ENCODE data around the gene DES.

DES gene

DNA sequence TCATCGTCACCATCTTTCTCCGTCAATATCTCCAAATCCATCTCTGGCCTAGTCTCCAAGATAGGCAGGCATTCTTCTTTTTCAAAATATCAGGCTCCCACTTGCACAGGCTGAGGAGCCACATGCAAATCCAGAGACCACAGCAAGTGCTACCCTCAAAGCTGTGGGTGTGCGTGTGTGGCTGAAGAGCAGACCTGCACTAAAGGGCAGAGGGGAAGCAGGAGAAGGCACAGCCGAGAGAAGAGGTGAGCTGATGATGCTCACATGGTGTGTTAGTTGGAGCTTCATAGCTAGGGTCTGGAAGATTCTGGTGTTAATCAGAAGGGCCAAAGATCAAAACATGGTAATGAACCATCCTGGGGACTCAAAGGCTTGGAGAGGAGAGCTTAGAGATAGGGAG, 20.3 kb downstream of the DES start:
- no peak for DNase-seq (ENCODE audit: low read depth in 2 of 2)

DNA sequence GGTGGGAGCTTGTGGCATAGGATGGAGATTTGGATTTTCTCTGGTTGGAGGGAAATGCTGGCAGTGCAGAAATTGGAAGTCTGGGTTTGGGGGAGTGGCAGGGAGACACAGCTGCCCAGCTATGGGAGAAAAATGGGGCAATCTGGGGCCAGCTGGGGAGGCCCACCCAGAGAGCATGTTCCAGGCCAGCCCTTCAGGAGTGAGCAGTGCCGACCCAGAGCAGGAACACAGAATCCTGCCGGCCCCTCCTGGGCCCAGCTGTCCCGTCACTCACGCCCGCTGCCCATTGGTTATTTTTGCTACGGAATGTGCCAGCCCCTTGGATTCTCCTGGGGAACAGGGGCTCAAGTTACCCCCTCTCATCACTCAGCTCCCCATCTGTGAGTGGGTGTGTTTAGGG, 21.3 kb downstream of the DES start:
- no peak for DNase-seq (ENCODE audit: low read depth in 2 of 2)

DNA sequence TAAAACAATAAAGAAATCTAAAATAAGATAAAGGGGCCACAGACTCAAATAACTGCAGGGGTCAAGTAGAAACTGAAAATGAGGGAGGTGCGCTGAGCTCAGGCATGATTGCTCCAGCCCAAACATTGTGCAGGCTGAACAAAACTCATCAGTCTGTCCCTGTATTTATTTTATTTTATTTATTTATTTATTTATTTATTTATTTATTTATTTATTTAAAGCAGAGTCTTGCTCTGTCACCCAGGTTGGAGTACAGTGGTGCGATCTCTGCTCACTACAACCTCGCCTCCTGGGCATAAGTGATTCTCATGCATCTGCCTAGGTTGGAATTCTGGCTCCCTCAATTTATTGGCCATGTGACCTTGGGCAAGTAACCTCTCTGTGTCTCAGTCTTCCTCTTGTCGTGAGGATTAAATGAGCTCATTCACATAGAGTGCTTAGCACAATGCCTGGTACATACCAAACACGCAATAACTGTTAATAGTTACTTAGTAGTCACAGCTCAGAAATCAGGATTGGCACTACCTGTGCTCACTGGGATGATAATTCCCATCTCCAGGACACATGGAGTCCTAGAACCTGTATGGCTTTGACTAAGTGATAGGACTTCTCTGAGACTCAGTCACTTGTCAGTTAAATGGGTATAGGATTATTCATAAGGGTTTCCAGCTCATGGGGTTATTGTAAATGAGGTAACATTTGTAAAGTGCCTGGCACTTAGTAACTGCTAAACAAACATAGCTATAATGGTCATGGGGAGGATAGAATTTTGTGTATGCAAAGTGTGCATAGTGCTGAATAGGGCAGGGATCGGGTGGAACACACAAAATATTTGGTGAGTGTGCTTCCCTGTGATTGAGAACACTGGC, 22.4 kb downstream of the DES start:
- DNase-seq (ENCODE audit: low read depth in 2 of 2): no peak

DNA sequence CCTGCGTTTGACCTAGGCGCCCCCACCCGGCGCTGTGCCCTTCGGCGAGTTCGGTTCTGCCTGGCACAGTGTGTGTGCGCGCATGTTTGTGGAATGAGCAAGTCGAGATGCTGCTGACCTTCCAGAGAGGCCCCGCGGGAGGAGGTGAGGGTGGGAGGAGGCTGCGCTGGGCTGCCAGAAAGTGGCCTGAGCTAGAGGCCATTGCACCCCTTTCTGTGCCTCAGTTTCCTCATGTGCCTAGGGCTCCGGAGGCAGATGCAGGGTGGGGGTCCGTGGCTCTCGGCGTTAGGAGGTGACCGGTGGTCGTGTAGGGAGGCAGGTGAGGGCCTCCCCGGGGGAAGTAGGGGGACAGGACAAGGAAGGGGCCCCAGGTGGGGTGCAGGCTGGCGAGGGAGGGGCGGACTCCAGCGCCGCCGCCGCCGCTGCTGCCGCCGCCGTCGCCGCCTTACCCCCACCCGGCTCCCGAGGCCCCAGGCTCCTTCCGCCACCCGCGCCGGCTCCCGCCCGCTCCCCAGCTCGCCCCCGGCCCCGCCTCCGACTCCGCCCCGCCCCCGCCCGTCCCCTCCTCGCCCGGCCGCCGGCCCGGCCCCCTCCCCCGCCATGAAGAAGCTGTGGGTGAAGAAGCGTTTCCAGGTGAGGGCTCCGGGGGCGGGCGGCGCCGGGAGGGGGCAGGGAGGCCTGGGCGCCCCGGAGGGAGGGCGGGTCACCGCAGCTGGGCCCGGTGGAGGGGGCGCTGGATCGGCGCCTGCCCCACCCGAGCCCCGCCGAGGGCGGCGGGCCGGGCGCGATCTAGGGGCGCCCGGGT, 23.5 kb downstream of the DES start:
- peak in 1 of 2 experiments; percentile 45 for DNase-seq (ENCODE audit: low read depth in 2 of 2)

DNA sequence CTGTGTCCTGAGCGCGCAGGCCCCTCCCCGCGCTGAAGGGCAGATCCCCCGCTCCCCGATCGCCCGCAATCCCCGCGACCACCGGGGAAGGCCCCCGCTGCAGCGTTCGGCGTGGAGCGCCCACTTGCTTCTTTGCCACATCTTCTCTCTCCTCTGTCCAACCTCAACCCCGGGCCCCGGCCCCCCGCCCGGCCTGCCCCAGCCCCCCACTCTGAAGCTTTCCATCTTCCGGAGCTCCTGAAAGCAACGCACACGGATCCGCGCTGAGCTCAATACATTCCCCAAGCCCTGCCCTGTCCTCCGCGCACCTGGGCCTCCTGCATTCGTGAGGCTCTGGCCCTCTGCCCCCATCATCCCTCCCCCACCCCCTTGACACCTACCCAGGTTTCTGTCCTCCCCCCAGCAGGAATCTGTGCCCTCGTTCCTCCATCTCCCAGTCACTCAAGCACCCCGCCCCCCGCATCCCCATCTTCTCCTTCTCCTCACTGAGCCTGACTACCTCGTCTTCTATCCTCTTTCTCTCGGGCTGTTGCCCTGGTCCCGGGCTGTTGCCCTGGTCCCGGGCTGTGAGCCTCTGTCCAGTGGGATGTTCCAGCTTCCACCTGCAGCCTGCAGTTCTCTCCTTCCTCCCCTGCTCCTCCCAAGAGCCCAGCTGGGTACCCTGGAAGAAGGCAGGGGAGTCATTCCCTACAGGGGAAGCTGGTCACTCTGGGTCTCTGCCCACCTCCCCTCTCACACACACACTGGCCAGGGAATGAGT, 24.3 kb downstream of the DES start:
- DNase-seq (ENCODE audit: low read depth in 2 of 2): no peak

DNA sequence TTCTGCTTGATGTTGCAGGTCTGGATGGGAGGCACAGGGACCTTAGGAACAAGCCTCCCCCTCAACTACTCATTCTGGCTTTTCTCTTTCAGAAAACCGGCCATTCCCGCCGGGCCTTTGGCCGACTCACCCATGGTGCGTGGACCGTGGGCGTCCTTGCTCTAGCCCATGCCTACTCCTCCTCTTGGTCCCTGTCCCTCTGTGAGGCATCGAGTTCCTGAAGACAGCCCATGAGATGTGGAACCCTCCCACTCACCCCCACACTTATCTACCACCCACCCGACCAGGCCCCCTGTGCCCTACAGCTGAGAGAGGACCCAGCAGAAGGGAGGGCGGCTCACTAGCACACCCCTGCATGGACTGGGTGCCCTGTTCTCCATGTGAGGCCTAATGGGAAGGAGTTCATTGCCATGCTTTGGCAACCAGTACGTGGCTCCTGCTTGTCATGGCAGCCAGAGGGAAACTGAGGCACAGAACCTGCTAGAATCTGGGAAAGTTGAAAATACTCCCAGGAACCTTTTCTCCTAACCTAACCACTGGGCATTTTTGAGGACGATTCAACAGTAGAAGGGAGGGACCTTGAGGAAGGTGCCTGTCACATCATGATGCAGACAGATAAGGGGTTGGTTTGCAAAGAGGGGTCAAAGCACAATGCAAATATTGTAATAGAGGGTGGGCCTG, 25.0 kb downstream of the DES start:
- DNase-seq (ENCODE audit: low read depth in 2 of 2): no peak

DNA sequence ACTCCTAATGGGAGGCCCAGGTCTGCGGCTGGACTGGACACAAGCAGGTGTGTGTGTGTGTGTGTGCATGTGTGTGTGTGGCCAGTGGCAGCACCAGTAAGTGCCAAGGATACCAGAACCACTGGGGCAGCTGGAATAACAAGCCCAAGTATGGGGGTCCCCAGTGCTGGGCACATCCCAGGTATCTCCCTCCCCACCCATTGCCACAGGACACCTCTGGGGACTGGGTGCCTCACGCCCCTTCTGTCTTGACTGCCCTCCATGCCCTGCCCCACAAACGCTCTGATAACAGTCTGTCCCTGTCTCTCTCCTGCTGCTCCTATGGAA, 25.5 kb downstream of the DES start:
- DNase-seq (ENCODE audit: low read depth in 2 of 2): no peak

DNA sequence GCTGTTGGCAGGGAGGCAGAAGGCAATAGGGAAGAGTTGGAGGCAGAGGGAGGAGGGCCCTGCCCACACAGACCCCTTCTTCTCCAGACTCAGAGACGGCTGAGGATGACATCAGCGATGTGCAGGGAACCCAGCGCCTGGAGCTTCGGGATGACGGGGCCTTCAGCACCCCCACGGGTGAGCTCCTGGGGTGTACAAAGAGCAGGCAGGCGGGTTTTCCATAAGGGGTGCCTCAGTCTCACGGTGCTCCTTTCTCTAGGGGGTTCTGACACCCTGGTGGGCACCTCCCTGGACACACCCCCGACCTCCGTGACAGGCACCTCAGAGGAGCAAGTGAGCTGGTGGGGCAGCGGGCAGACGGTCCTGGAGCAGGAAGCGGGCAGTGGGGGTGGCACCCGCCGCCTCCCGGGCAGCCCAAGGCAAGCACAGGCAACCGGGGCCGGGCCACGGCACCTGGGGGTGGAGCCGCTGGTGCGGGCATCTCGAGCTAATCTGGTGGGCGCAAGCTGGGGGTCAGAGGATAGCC, 26.5 kb downstream of the DES start:
- no peak for DNase-seq (ENCODE audit: low read depth in 2 of 2)

DNA sequence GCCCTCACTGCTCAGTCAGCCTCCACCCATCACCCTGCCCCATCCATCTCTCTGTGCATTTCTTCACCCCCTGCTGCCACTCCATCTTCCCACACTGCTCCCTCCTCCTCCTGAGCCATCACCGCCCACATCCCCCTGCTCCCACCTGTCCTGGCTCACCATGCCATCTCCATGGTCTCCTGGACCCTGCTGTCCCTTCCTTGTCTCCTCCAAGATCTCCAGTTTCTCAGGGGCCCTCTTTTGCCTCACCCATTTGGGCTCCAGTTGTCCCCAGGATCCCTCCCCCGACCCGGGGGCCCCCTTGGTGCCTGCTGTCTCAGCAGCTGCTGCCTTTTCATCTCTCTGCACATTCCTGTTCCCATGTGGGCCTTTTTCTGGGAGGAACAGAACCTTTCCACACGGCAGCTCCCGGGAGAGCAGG, 27.1 kb downstream of the DES start:
- no peak for DNase-seq (ENCODE audit: low read depth in 2 of 2)

DNA sequence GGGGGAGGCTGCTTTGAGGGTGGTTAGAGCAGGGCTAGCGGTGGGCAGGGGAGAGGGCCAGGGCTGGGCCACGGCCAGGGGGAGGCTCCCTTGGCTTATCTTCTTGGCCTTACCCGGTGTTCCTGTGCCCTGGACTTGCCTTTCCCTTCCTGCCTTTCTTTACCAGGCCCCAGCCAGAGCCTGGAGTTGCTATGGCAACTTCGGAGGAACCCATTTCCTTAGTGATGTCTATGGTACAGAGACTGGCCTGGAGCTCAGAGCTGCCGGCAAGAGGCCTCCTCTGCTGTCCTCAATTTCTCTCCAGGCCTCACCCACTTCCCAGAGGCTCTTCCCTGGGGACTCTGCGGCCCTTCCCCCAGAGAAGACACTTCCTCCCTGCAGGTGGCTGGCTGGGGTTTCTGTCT, 27.9 kb downstream of the DES start:
- DNase-seq (ENCODE audit: low read depth in 2 of 2): no peak

DNA sequence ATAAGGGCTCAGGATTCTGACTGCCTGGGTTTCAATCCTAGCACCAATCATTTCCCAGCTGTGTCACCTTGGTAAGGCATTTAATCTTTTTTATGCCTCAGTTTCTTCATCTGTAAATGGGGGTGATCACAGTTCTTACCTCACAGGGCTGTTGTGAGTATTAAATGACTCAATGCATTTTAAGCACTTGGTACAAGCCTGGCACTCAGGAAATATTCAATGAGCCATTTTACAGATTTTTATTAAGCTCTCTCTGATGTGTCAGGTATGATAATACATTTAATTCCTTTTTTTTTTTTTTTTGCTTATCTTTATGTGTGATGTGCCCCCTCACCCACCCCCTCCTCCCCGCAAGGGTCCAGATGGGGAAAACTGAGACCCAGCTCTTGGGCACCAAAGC, 28.5 kb downstream of the DES start:
- DNase-seq (ENCODE audit: low read depth in 2 of 2): no peak

DNA sequence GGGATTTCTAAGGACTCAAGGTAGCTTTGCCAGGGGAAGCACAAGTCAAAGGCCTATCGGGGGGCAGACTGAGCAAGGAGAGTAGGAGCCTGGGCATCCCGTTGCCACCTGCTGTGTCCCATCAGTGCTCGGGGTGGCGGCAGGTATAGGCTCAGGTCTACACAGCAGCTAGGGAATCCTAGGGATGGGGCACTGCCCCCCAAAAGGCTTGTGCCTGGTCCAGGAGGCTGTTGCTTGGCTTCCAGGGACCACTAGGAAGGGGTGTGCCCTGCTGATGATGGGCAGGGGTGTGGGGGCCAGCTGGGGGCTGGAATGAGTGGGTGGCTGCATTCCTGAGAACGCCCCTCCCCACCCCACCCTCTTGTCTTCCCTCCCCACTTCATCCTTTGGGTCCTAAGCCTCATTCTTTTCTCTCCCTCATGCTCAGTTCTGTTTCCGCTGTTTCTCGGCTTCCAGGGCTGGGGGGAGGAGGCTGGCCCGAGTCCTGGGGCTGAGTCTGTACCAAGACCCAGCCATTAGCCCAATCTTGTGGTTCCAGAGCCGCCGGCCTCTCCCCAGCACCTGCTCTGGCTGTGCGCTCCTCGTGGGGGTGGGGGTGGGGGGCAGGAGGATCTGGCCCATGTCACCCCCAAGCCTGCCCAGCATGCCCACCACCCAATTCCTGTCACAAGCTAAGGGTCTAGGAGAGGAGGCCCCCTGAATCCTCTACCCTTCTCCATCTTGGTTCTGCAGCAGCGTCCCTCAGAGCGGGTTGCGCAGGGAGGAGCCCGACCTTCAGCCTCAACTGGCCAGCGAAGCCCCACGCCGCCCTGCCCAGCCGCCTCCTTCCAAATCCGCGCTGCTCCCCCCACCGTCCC, 29.3 kb downstream of the DES start:
- DNase-seq (ENCODE audit: low read depth in 2 of 2): no peak

DNA sequence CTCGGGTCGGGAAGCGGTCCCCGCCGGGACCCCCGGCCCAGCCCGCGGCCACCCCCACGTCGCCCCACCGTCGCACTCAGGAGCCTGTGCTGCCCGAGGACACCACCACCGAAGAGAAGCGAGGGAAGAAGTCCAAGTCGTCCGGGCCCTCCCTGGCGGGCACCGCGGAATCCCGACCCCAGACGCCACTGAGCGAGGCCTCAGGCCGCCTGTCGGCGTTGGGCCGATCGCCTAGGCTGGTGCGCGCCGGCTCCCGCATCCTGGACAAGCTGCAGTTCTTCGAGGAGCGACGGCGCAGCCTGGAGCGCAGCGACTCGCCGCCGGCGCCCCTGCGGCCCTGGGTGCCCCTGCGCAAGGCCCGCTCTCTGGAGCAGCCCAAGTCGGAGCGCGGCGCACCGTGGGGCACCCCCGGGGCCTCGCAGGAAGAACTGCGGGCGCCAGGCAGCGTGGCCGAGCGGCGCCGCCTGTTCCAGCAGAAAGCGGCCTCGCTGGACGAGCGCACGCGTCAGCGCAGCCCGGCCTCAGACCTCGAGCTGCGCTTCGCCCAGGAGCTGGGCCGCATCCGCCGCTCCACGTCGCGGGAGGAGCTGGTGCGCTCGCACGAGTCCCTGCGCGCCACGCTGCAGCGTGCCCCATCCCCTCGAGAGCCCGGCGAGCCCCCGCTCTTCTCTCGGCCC, 30.1 kb downstream of the DES start:
- DNase-seq (ENCODE audit: low read depth in 2 of 2): no peak

DNA sequence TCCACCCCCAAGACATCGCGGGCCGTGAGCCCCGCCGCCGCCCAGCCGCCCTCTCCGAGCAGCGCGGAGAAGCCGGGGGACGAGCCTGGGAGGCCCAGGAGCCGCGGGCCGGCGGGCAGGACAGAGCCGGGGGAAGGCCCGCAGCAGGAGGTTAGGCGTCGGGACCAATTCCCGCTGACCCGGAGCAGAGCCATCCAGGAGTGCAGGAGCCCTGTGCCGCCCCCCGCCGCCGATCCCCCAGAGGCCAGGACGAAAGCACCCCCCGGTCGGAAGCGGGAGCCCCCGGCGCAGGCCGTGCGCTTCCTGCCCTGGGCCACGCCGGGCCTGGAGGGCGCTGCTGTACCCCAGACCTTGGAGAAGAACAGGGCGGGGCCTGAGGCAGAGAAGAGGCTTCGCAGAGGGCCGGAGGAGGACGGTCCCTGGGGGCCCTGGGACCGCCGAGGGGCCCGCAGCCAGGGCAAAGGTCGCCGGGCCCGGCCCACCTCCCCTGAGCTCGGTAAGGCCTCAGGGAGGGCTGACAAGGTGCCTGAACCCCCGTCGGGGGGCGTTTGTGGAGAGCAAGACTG, 30.7 kb downstream of the DES start:
- DNase-seq (ENCODE audit: low read depth in 2 of 2): no peak

DNA sequence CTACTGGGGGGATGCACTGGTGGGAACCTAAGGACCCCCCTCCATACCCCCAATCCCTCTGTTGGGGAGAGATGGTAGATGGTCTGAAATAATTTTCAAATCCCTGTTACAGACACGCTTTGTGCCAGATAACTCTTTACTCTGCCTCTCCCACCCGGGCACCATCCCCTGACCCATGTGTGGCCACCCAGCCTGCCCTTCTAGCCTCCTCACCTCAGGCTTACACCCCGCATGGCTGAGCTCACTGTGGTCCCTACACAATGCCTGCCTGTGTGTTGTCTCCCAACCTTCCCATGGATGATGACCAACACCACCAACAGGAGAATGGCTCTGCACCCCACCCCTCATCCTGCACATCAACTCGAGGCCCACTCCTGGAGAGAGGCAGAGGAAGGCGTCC, 31.4 kb downstream of the DES start:
- no peak for DNase-seq (ENCODE audit: low read depth in 2 of 2)

DNA sequence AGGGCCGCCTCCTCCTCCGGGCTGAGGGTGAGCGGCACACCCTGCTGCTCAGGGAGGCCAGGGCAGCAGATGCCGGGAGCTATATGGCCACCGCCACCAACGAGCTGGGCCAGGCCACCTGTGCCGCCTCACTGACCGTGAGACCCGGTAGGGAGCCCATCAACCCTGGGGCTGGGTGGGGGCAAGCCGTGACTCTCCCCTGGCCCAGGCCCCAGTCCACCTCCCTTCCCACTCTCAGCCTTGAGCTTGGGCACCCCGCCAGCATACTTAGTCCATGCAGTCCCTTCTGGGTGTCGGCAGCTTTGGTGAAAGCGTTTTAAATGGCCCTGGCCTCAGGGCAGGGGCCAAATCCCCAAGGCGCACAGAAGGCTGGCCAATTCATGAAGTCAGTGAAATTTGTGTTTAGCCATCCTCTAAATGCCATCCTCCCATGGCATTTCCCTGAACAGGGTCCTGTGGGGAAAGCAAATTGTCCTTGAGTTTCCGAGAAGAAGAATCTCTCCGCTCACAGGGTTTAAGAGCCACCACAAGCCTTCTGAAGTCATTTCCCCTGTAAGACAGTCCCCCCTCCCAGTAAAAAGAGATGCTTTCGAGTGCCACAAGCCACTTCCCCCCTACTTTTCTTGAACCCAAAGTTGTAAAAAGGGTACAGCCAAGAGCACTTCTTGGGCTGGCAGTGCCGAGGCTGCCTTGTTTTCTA, 33.6 kb downstream of the DES start:
- DNase-seq (ENCODE audit: low read depth in 2 of 2): no peak

DNA sequence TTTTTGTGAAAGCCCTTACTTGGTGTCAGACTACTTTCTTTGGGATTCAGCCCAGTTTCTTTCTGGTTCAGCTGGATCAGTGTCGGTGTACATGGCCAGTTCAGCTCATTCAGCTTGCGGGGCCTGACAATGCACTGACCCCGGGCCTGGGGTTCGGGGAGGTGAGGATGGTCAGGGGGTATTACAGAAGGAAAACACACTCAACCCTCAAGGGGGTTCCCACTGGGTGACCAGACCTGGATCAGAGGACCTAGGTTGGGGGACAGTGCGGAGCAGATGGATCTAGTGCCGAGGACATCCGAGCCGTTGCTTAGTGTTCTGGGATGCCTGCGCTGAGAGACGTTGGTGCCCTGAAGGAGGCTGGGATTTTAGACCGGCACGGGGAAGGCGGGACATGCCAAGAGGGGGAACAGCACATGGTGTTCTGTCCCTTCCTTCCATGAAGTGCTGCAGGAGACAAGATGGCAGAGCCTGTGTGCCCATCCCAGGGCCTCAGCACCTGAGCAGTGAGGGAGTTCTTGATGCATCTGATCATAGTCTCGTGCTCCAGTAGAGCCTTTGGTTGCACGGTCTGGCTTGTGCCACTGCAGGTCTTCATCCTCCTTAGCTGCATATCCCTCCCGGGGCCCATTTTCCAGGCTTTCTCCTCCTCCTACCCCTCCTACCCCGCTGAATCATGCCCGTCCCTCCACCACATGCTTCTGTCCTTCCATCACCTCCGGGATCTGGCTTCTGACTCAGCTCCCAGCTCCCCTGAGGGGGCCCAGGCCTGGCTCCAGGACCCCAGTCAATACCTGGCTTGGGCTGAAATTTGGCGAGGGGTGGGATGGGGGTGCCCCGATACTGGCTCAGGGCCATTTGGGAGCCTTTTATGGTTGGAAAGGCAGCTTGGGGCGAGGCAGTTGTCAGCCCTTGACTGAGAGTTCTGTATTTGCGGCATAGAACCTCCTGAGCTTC, 34.5 kb downstream of the DES start:
- no peak for DNase-seq (ENCODE audit: low read depth in 2 of 2)
